Activated CD4-positive, alpha-beta T cell treated with anti-CD3 and anti-CD28 coated beads, Interleukin-2, amount 10 ng/mL, durations not matched to agents 7 days and 5 days (primary cell): ENCODE measurements around the gene KLRG1. TPM values are rescaled to one million over a fixed set of nuclear protein-coding genes. Genes with fewer than 3 reads are reported as not detected.

Experiments used
- CTCF ChIA-PET: fragments of 350-600 bp; sonication (Branson Sonifier 250); formaldehyde crosslinking; loops from one replicate; lab custom pipeline; 2021; ENCODE audit warnings: antibody characterized with exemption; lab: Charles Lee
- POLR2A ChIA-PET: fragments of 350-600 bp; sonication (Branson Sonifier 250); formaldehyde crosslinking; loops from one replicate; lab custom pipeline; 2021; ENCODE audit warnings: antibody characterized with exemption; lab: Charles Lee
- DNase-seq: peaks from one replicate; pipeline ENCODE4 v3.0.0-alpha.2; 2020
- H3K27ac Mint-ChIP-seq: one replicate; pipeline ENCODE4 v1.8.0; 2021; ENCODE audit warnings: mild to moderate bottlenecking, moderate library complexity, mixed read lengths
- H3K27me3 Mint-ChIP-seq: one replicate; pipeline ENCODE4 v1.8.0; 2021; ENCODE audit warnings: mixed read lengths
- H3K36me3 Mint-ChIP-seq: one replicate; pipeline ENCODE4 v1.8.0; 2021; ENCODE audit warnings: low read depth, mixed read lengths
- H3K4me1 Mint-ChIP-seq: one replicate; pipeline ENCODE4 v1.8.0; 2021; ENCODE audit warnings: mixed read lengths
- H3K4me3 Mint-ChIP-seq: one replicate; pipeline ENCODE4 v1.8.0; 2021; ENCODE audit warnings: mild to moderate bottlenecking, moderate library complexity, mixed read lengths
- H3K9me3 Mint-ChIP-seq: one replicate; pipeline ENCODE4 v1.8.0; 2021; ENCODE audit warnings: mixed read lengths
- total RNA-seq, 2 experiments: library from RNA; stranded (reverse); gene quantifications; one replicate each; pipeline ENCODE4 v1.2.3, GENCODE V29; 2021

Gene KLRG1
- total RNA-seq, 2 experiments from 2014 or later: 3.0 to 4.4 TPM

DNA sequence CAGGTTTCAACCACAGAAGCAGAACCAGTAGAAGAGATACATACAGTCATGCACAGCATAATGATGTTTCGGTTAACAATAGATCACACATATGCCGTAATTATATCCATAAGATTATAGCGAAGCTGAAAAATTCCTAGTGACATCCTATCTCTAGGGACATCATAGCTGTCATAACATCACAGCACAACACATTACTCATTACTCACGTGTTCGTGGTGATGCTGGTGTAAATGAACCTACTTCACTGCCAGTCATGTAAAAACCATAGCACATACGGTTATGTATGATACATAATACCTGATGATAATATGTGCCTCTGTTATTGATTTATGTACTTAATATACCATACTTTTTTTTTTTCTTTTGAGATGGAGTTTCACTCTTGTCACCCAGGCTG is 44.7 kb downstream of the KLRG1 start:
- Mint-ChIP-seq H3K4me1 (peaks cover 19% of the 10 kb centered on the region), H3K9me3 (peaks cover 2% of the 10 kb centered on the region), H3K27ac (no peak overlapping the region), H3K27me3 (peaks cover 2% of the 10 kb centered on the region), H3K36me3 (peaks cover 3% of the 10 kb centered on the region), H3K4me3 (no peak overlapping the region)
- DNase-seq: no peak
- CTCF ChIA-PET: no interaction called here
- POLR2A ChIA-PET: no interaction called here

DNA sequence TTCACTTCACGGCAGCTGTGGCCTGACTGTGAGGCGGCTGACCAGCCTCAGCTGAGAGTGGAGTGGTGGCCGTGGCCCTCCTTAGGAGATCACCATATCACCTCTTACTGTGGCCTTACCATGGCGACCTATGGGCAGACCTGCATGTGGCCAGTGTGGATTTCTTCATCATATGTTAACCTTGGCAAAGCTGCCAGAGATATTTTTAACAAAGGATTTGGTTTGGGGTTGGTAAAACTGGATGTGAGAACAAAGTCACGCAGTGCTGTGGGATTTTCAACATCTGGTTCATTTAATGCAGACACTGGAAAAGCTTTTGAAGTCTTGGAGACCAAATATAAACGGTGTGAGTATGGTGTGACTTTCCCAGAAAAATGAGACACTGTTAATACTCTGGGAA is 46.9 kb downstream of the KLRG1 start:
- CTCF ChIA-PET: interaction anchor here (1.0 to 3.5 kb wide), 2 partner anchors 86 to 124 kb away, joined by 3 to 19 read pairs; partner anchors contain the start of gene M6PR
- no peak overlapping the region for H3K27ac Mint-ChIP-seq
- H3K4me3 Mint-ChIP-seq: no peak overlapping the region
- POLR2A ChIA-PET: no interaction called here
- no peaks in the 10 kb centered on the region for H3K36me3 Mint-ChIP-seq
- H3K9me3 Mint-ChIP-seq: peaks cover 2% of the 10 kb centered on the region
- no peak for DNase-seq
- H3K4me1 Mint-ChIP-seq: peaks cover 30% of the 10 kb centered on the region
- H3K27me3 Mint-ChIP-seq: peaks cover 2% of the 10 kb centered on the region

DNA sequence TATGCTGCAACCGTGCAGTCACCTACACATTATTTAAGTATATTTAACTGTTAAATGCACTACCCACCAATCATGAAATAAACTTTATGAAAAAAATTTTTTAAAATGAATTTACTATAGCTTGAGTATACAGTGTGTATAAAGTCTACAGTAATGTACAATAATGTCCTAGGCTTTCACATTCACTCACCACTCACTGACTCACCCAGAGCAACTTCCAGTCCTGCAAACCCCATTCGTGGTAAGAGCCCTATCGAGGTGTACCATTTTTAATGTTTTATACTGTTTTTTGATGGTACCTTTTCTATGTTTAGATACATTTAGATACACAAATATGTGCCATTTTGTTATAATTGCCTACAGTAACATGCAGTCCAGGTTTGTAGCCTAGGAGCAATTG is 48.1 kb downstream of the KLRG1 start:
- no peak for DNase-seq
- POLR2A ChIA-PET: no interaction called here
- no peak overlapping the region for H3K4me3 Mint-ChIP-seq

DNA sequence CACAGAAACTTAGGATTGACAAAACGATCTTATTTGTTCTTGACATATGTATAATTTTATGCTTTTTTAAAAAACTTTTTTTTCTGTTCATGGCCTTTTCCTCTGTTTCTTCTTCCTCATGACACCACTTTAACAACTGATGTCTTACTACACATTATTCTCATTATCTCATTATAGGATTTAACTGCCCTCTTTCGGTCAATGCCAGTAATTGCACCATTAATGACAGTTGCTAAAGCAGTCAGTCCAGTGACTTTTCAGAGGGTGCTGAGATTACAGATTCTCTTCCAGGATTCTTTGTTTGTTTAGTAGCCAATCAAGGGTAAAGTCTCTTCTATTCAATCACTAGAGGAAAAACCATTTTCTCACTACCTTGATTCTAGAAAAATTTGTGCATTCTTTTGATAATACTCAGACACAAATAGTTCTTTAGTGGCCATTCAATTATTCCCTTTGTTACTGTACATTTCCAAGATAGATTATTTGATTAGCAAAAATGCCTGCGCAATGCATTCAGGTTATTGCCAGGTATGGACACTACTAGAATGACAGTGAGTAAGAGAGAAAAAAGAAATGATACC is 50.1 kb downstream of the KLRG1 start:
- CTCF ChIA-PET: interaction anchor here (0.7 to 3.5 kb wide), 3 partner anchors 11 to 186 kb away, joined by 4 to 19 read pairs (median 4); partner anchors contain the start of gene M6PR
- Mint-ChIP-seq H3K4me3 (no peak overlapping the region), H3K27ac (no peak overlapping the region), H3K27me3 (peaks cover 2% of the 10 kb centered on the region), H3K36me3 (peaks cover 1% of the 10 kb centered on the region), H3K4me1 (peaks cover 30% of the 10 kb centered on the region), H3K9me3 (no peaks in the 10 kb centered on the region)
- POLR2A ChIA-PET: no interaction called here
- DNase-seq: peak; percentile 47

More for the DNA sequence above, 48.1 kb downstream of the KLRG1 start:
- Mint-ChIP-seq H3K27ac (no peak overlapping the region), H3K4me1 (peaks cover 30% of the 10 kb centered on the region), H3K27me3 (peaks cover 2% of the 10 kb centered on the region), H3K9me3 (peaks cover 2% of the 10 kb centered on the region), H3K36me3 (no peaks in the 10 kb centered on the region)
- CTCF ChIA-PET: interaction anchor here (0.6 to 3.5 kb wide), 4 partner anchors 12 to 1325 kb away, joined by 3 to 19 read pairs (median 4); partner anchors contain the start of gene M6PR

DNA sequence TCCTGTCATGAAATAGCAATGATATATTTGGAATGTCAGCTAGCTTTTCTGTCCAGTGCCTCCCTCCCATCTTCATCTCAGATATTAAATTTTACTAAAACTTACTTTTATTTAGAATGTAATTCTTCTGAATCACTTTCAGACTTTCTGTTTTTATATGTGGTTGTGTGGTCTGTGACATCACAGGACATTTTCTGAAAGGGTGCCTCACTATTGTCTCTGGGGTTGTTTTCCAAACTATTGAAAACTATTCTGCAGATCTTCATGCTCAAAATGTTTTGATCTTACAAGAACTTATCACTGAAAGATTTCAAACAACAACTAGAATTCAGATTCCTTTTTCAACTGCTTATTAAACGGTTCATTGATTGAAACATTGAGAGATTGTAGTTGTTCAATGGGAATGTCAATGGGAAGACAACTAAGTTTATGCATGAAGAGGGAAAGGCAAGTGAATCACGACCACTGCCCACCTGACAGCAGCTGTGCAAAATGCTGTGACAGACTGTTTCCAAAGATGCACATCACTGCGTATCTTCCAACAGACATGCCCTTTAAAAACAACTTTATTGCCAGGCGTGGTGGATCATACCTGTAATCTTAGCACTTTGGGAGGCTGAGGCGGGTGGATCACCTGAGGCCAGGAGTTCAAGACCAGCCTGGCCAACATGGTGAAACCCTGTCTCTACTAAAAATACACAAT is 51.3 kb downstream of the KLRG1 start:
- peaks cover 30% of the 10 kb centered on the region for H3K4me1 Mint-ChIP-seq
- H3K36me3 Mint-ChIP-seq: peaks cover 1% of the 10 kb centered on the region
- no peak for DNase-seq
- no peaks in the 10 kb centered on the region for H3K9me3 Mint-ChIP-seq
- peak overlapping the region; percentile 43 for H3K27ac Mint-ChIP-seq
- POLR2A ChIA-PET: no interaction called here
- no peak overlapping the region for H3K4me3 Mint-ChIP-seq
- peaks cover 2% of the 10 kb centered on the region for H3K27me3 Mint-ChIP-seq
- CTCF ChIA-PET: no interaction called here

DNA sequence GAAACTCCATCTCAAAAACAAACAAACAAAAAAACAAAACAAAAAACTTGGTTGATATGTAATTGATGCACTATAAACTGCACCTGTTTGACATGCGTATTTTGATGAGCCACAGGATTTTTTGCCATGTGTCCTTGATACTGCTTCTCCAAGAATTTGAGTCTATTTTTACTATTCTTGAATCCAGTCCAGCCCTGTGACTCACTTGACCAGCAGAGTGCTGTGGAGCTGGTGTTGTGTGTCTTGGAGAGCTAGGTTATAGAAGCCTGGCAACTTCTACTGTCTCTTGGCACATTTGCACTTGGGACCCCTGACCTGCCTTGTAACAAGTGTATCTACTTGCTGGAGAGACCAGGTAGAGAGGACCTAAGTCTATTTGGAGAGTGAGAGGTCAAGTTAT is 52.0 kb downstream of the KLRG1 start:
- H3K4me3 Mint-ChIP-seq: no peak overlapping the region
- peaks cover 36% of the 10 kb centered on the region for H3K4me1 Mint-ChIP-seq
- peaks cover 1% of the 10 kb centered on the region for H3K36me3 Mint-ChIP-seq
- CTCF ChIA-PET: no interaction called here
- POLR2A ChIA-PET: no interaction called here
- peaks cover 2% of the 10 kb centered on the region for H3K27me3 Mint-ChIP-seq
- DNase-seq: no peak
- H3K9me3 Mint-ChIP-seq: no peaks in the 10 kb centered on the region
- H3K27ac Mint-ChIP-seq: no peak overlapping the region

DNA sequence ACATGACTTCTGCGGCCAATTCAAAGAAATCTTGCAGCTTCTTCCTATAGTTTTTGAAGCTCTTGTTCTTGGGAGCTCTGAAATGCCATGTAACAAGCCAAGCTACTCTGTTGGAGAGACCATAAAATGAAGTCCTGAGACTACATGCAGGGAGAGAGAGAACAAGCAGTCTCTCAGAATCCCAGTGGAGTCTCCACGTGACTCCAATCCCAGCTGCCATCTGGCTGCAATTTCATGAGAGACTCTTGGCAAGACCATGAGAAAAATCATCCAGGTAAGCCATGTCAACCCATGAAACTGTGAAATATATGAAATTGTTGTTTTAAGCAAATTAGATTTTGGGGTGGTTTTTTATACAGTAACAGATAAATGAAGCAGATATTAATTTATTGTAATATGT is 54.4 kb downstream of the KLRG1 start:
- DNase-seq: no peak
- no peak overlapping the region for H3K4me3 Mint-ChIP-seq
- ChIA-PET POLR2A (no interaction called here), CTCF (no interaction called here)
- H3K9me3 Mint-ChIP-seq: no peaks in the 10 kb centered on the region
- peaks cover 31% of the 10 kb centered on the region for H3K4me1 Mint-ChIP-seq
- no peak overlapping the region for H3K27ac Mint-ChIP-seq
- no peaks in the 10 kb centered on the region for H3K27me3 Mint-ChIP-seq
- peaks cover 1% of the 10 kb centered on the region for H3K36me3 Mint-ChIP-seq

DNA sequence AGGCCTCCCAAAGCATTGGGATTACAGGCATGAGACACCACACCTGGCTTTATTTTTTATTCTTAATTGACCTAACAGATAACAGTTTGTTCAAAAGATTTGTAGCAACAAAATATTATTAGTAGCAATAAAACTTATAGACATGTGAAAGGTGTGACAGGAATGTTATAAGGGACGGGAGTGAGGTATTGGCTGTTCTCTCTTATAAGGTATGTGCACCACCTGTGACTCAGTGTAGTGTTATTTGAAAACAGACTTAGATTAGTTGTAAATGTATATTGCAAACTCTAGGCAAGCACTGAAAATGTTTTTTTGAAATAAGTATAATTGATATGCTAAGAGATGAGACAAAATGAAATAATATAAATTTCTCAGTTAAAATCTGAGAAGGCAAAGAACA is 57.8 kb downstream of the KLRG1 start:
- DNase-seq: no peak
- POLR2A ChIA-PET: no interaction called here
- H3K9me3 Mint-ChIP-seq: no peaks in the 10 kb centered on the region
- no peak overlapping the region for H3K27ac Mint-ChIP-seq
- no peak overlapping the region for H3K4me3 Mint-ChIP-seq
- peaks cover 1% of the 10 kb centered on the region for H3K36me3 Mint-ChIP-seq
- H3K4me1 Mint-ChIP-seq: peaks cover 18% of the 10 kb centered on the region
- H3K27me3 Mint-ChIP-seq: peaks cover 2% of the 10 kb centered on the region
- CTCF ChIA-PET: no interaction called here

DNA sequence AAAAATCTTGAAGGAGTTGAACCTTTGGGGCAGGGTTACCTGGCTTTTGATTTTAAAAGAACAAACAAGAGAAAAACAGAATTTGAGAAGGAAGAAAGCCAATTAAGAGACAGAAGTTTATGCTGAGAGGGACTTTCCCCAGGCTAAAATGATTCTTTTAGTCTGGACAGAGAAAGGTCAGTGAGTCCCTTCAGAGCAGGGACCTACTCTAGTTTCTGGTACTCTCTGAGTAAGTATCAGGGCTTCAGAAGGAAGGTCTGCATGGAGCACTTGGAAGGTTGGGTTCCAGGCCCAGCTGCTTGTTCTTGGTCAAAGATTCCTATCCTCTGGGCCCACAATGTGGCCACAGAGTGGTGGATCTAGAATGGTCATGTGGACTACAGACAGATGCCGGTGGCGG is 59.6 kb downstream of the KLRG1 start:
- no peak for DNase-seq
- ChIA-PET POLR2A (no interaction called here), CTCF (interaction anchor here (0.6 to 2.1 kb wide), 7 partner anchors 11 to 416 kb away, joined by 3 to 7 read pairs (median 4); partner anchors contain the start of gene M6PR)
- Mint-ChIP-seq H3K4me3 (no peak overlapping the region), H3K27ac (no peak overlapping the region), H3K27me3 (peaks cover 2% of the 10 kb centered on the region), H3K9me3 (no peaks in the 10 kb centered on the region), H3K4me1 (peaks cover 18% of the 10 kb centered on the region), H3K36me3 (no peaks in the 10 kb centered on the region)

DNA sequence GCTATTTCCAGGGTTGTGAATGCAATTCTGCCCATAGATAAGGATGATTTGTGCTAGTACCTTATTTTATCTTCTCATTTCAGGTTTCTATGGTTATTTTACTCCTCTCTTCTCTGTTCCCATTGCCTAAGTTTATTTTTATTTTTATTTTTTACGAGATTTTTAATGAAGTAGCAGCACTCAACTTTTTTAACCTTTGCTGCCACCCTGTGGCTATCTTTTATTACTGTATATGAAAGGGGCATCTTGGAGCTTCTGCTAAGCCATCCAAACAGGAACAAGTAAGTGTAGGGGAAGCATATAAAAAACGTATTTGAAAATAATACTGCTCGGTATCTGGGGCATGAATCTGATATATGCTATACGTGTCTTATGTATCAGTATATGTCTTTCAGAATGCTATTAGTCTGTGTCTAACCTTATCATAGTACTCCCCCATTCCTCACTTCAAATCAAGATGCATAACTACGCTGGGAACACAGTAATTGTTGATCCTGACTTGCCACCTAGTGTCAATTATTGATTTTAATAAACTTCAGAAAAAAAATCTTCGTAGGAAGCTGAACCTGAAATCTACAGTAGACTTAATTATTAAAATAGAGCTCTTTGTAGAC is 60.3 kb downstream of the KLRG1 start:
- H3K9me3 Mint-ChIP-seq: no peaks in the 10 kb centered on the region
- CTCF ChIA-PET: interaction anchor here (0.5 to 2.1 kb wide), 10 partner anchors 11 to 417 kb away, joined by 3 to 7 read pairs (median 4); partner anchors contain the start of gene M6PR
- H3K27ac Mint-ChIP-seq: no peak overlapping the region
- POLR2A ChIA-PET: no interaction called here
- peaks cover 18% of the 10 kb centered on the region for H3K4me1 Mint-ChIP-seq
- H3K36me3 Mint-ChIP-seq: no peaks in the 10 kb centered on the region
- no peak overlapping the region for H3K4me3 Mint-ChIP-seq
- peaks cover 2% of the 10 kb centered on the region for H3K27me3 Mint-ChIP-seq
- peak; percentile 69 for DNase-seq

DNA sequence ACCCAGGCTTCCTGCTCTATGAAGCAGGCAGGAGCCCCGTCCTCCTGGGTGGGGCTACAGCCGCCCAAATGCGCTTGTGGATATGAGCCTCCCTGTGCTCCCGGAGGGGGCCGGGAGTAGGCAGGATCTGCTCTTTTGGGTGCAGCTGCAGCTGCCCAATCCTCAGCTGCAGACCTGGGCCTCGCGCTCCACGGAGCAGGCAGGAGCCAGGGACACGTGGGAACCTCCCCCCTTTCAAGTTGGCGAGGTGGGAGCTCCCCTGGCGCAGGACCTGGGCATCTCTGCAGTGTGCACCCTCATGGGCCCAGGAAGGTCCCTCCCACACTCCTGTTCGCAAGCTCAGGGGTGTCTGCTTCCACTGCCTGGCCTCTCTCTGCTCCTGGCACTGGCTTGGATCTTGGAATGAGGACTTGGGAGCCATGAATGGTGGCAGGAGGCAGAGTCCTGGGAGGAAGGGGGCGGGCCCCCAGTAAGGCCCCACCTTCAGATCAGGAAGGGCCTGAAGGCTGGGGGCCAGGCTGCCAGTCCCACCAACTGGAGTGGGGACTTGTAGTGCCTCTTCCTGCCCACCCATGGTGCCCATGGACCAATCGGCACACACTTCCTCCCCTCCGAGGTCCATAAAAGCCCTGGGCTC is 61.3 kb downstream of the KLRG1 start:
- Mint-ChIP-seq H3K27ac (no peak overlapping the region), H3K27me3 (peaks cover 2% of the 10 kb centered on the region), H3K9me3 (no peaks in the 10 kb centered on the region), H3K36me3 (no peaks in the 10 kb centered on the region), H3K4me3 (no peak overlapping the region), H3K4me1 (peaks cover 18% of the 10 kb centered on the region)
- ChIA-PET CTCF (interaction anchor here (0.9 to 2.1 kb wide), 7 partner anchors 8 to 506 kb away, joined by 3 to 7 read pairs (median 4); no protein-coding TSS in a partner anchor), POLR2A (no interaction called here)
- DNase-seq: no peak

DNA sequence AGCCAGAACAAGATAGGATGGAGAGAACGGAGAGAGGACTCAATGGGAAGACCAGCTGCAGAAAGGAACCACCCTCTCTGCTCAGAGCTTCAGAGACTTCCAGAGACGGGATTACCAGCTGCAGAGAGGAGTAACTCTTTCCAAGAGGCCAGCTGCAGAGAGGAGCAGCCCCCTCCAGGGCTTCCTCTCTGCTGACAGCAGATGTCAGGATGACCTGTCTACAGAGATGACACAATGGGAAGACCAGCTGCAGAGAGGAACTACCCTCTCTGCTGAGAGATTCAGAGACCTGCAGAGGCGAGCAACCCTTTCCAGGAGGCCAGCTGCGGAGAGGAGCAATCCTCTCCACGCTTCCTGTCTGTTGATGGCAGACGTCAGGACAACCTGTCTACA is 61.8 kb downstream of the KLRG1 start:
- ChIA-PET CTCF (interaction anchor here (0.9 to 1.1 kb wide), 2 partner anchors 9 to 506 kb away, joined by 3 to 4 read pairs; no protein-coding TSS in a partner anchor), POLR2A (no interaction called here)
- Mint-ChIP-seq H3K9me3 (no peaks in the 10 kb centered on the region), H3K4me1 (peaks cover 13% of the 10 kb centered on the region), H3K27ac (no peak overlapping the region), H3K36me3 (no peaks in the 10 kb centered on the region), H3K27me3 (peaks cover 2% of the 10 kb centered on the region), H3K4me3 (no peak overlapping the region)
- no peak for DNase-seq
